ENCODE measurements around the gene WTIP. TPM values are rescaled to one million over a fixed set of nuclear protein-coding genes. Genes with fewer than 3 reads are reported as not detected.
"Not testable (repeated sequence)": the region's sequence is repeated elsewhere in the genome, so short reads cannot be mapped to it uniquely, and the experiment has no call there.

The WTIP gene
- total RNA-seq, 1 donor from 2014 or later = 25.7 TPM

GRCh38 chr19:34459614-34460013 is 21.9 kb upstream of the WTIP start:
- peaks cover 54% of the 10 kb centered on the region for H3K36me3 Mint-ChIP-seq (ENCODE audit: unreplicated experiment)
- no peaks in the 10 kb centered on the region for H3K9me3 Mint-ChIP-seq (ENCODE audit: unreplicated experiment)
- no peak for DNase-seq (ENCODE audit: extremely low spot score, unreplicated experiment)
- peaks cover 2% of the 10 kb centered on the region for H3K4me1 Mint-ChIP-seq (ENCODE audit: unreplicated experiment)
- H3K27me3 Mint-ChIP-seq (ENCODE audit: unreplicated experiment) = no peaks in the 10 kb centered on the region
- H3K27ac Mint-ChIP-seq (ENCODE audit: unreplicated experiment) = no peak overlapping the region
- no peak overlapping the region for H3K4me3 Mint-ChIP-seq (ENCODE audit: unreplicated experiment)
- no peak for TF ChIP-seq CTCF (IDR thresholded peaks at IDR 0.05)

GRCh38 chr19:34461375-34462100 is 20.0 kb upstream of the WTIP start:
- Mint-ChIP-seq H3K36me3 (ENCODE audit: unreplicated experiment) (peaks cover 57% of the 10 kb centered on the region), H3K27ac (ENCODE audit: unreplicated experiment) (no peak overlapping the region), H3K4me3 (ENCODE audit: unreplicated experiment) (no peak overlapping the region), H3K4me1 (ENCODE audit: unreplicated experiment) (peaks cover 2% of the 10 kb centered on the region), H3K27me3 (ENCODE audit: unreplicated experiment) (no peaks in the 10 kb centered on the region), H3K9me3 (ENCODE audit: unreplicated experiment) (no peaks in the 10 kb centered on the region)
- no peak for TF ChIP-seq CTCF (IDR thresholded peaks at IDR 0.05)
- no peak for DNase-seq (ENCODE audit: extremely low spot score, unreplicated experiment)

GRCh38 chr19:34464785-34465184 is 16.8 kb upstream of the WTIP start:
- H3K36me3 Mint-ChIP-seq (ENCODE audit: unreplicated experiment) = peaks cover 60% of the 10 kb centered on the region
- H3K9me3 Mint-ChIP-seq (ENCODE audit: unreplicated experiment); H3K27ac Mint-ChIP-seq (ENCODE audit: unreplicated experiment); H3K4me1 Mint-ChIP-seq (ENCODE audit: unreplicated experiment); H3K27me3 Mint-ChIP-seq (ENCODE audit: unreplicated experiment); DNase-seq (ENCODE audit: extremely low spot score, unreplicated experiment); H3K4me3 Mint-ChIP-seq (ENCODE audit: unreplicated experiment): not testable (repeated sequence)

GRCh38 chr19:34468409-34468808 is 13.1 kb upstream of the WTIP start:
- Mint-ChIP-seq H3K4me3 (ENCODE audit: unreplicated experiment) (no peak overlapping the region), H3K27me3 (ENCODE audit: unreplicated experiment) (no peaks in the 10 kb centered on the region), H3K36me3 (ENCODE audit: unreplicated experiment) (peaks cover 44% of the 10 kb centered on the region), H3K27ac (ENCODE audit: unreplicated experiment) (no peak overlapping the region), H3K4me1 (ENCODE audit: unreplicated experiment) (no peaks in the 10 kb centered on the region), H3K9me3 (ENCODE audit: unreplicated experiment) (no peaks in the 10 kb centered on the region)
- TF ChIP-seq CTCF (IDR thresholded peaks at IDR 0.05) = no peak
- no peak for DNase-seq (ENCODE audit: extremely low spot score, unreplicated experiment)

GRCh38 chr19:34469026-34469425 is 12.5 kb upstream of the WTIP start:
- H3K36me3 Mint-ChIP-seq (ENCODE audit: unreplicated experiment) = peaks cover 39% of the 10 kb centered on the region
- DNase-seq (ENCODE audit: extremely low spot score, unreplicated experiment); H3K4me1 Mint-ChIP-seq (ENCODE audit: unreplicated experiment); H3K27me3 Mint-ChIP-seq (ENCODE audit: unreplicated experiment); H3K9me3 Mint-ChIP-seq (ENCODE audit: unreplicated experiment); H3K27ac Mint-ChIP-seq (ENCODE audit: unreplicated experiment); H3K4me3 Mint-ChIP-seq (ENCODE audit: unreplicated experiment): not testable (repeated sequence)

- peaks cover 28% of the 10 kb centered on the region for H3K36me3 Mint-ChIP-seq (ENCODE audit: unreplicated experiment)
- TF ChIP-seq CTCF (IDR thresholded peaks at IDR 0.05) = no peak
- H3K9me3 Mint-ChIP-seq (ENCODE audit: unreplicated experiment) = no peaks in the 10 kb centered on the region
- H3K4me1 Mint-ChIP-seq (ENCODE audit: unreplicated experiment) = peaks cover 10% of the 10 kb centered on the region
- H3K4me3 Mint-ChIP-seq (ENCODE audit: unreplicated experiment) = no peak overlapping the region
- DNase-seq (ENCODE audit: extremely low spot score, unreplicated experiment) = no peak
- no peaks in the 10 kb centered on the region for H3K27me3 Mint-ChIP-seq (ENCODE audit: unreplicated experiment)
- no peak overlapping the region for H3K27ac Mint-ChIP-seq (ENCODE audit: unreplicated experiment)
These were observed 9.5 kb upstream of the WTIP start for GRCh38 chr19:34471906-34472700.
